Stimulated activated effector memory CD8-positive, alpha-beta T cell treated with anti-CD3 and anti-CD28 coated beads, Interleukin-12 subunit alpha, Interleukin-12 subunit beta, amount 100 ng/mL, for 72 hours (primary cell): ENCODE data around the gene C12orf57.
A peak's percentile ranks its signal among the peaks of the same experiment; 100 is the strongest.

Experiments used
- ATAC-seq: fragments of 150-1000 bp; cut with Tn5 transposase; 2 replicates; pipeline ENCODE4 v1.10.0; 2021
- DNase-seq, 2 donors: peaks; one replicate each; pipeline ENCODE4 v3.0.0; 2021 to 2022; ENCODE audit warnings: low spot score in 2 of 2
- H3K27ac Mint-ChIP-seq: one replicate; pipeline ENCODE4 v1.8.0; 2022; ENCODE audit warnings: mild to moderate bottlenecking, mixed read lengths
- H3K36me3 Mint-ChIP-seq: one replicate; pipeline ENCODE4 v1.8.0; 2022; ENCODE audit warnings: mild to moderate bottlenecking, mixed read lengths
- H3K4me1 Mint-ChIP-seq: one replicate; pipeline ENCODE4 v1.8.0; 2022; ENCODE audit warnings: mixed read lengths
- H3K4me3 Mint-ChIP-seq: one replicate; pipeline ENCODE4 v1.8.0; 2022; ENCODE audit warnings: mild to moderate bottlenecking, mixed read lengths
- H3K9me3 Mint-ChIP-seq: one replicate; pipeline ENCODE4 v1.8.0; 2022; ENCODE audit warnings: mixed read lengths

The C12orf57 gene

DNA sequence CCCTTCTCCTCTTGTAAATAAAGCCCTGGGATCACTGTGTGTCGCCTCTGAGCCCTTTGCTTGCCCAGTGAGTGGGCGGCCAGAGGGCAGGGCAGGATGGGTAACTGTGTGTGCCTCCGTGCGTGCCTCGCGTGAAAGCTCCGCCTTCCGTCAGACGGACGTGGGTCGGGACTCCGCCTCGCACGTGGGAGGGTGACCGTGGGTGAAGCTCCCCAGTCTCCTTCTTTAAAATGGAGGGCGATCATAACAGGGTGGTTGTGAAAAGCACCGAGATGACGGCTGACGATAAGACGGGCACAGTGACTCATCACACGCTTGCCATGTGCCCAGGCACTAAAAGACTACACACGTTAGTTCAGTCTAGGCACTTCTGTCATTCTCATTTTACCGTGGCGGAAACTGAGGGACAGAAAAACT is 17.5 kb downstream of the C12orf57 start:
- ATAC-seq = peak; percentile 83
- Mint-ChIP-seq H3K4me3 (peak overlapping the region; percentile 80), H3K9me3 (no peaks in the 10 kb centered on the region), H3K4me1 (peaks cover 81% of the 10 kb centered on the region), H3K36me3 (peaks cover 90% of the 10 kb centered on the region), H3K27ac (peak overlapping the region; percentile 95)
- peak; percentile 83 to 95 for DNase-seq

DNA sequence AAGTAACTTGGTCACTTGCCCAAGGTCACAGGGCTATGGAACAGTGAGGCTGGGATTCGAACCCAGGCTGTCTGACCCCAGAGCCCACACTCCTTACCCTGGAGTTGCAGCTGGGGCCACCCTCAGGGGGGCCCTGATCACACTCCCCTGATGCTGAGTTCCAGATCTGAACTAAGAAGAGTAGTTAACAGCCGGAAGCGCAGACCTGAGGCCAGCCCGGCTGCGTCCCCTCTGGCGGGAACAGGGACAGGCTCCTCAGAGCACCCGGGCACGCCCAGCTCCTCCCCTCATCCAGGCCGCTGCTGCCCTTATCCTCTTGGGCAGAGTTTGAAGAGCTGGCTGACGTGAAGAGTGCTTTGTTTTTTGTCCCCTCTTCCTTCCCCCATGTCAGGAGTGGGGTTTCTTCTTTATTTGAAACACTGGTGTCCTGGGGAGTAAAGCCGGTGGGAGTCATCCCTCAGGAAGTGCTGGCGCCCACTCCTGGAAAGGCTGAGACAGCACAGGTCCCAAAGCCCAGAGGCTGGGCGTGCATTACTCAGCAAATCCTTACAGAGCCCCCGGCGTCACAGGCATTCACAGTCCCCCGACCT is 18.0 kb downstream of the C12orf57 start:
- Mint-ChIP-seq H3K36me3 (peaks cover 90% of the 10 kb centered on the region), H3K9me3 (no peaks in the 10 kb centered on the region)
- ATAC-seq = peak; percentile 55

DNA sequence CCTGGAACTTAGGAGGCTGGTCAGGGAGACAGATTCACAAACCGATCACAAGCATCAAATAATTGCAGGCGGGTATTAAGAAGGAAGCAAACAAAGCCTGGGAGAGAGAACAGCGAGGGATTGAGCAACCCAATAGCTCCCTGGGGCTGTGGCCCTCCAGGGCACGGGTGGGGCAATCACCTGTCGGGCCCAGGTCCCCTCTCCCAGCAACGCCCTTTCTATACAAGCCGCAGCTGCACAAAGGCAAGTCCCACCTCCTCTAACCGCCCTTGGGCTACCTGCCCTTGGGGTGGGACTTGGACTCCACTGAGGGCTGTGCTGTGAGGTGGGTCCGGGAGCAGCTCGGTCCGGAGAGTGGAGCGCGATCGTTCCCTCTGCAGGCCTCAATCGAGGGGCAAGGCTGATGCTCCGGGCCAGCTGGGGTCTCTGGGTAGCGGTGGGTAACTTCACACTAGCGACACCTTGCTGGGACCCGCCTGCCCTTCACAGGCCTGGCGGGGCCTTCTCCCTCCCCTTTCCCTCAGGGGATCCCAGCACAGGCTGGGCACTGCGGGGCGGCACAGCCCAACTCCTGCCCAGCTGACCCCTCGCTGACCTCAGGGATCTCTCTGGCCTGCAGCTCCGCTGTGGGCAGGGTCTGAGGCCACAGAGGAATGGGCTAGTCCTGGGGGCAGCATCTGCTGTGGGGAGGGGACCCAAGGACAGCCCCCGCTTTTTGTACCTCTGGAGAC is 18.6 kb downstream of the C12orf57 start:
- DNase-seq (no peak), ATAC-seq (no peak)
- Mint-ChIP-seq H3K27ac (peak overlapping the region; percentile 95), H3K4me3 (peak overlapping the region; percentile 80), H3K36me3 (peaks cover 90% of the 10 kb centered on the region), H3K9me3 (no peaks in the 10 kb centered on the region), H3K4me1 (peaks cover 69% of the 10 kb centered on the region)

More for the DNA sequence above, 18.0 kb downstream of the C12orf57 start:
- Mint-ChIP-seq H3K4me1 (peaks cover 76% of the 10 kb centered on the region), H3K4me3 (peak overlapping the region; percentile 80), H3K27ac (peak overlapping the region; percentile 95)
- DNase-seq = no peak

DNA sequence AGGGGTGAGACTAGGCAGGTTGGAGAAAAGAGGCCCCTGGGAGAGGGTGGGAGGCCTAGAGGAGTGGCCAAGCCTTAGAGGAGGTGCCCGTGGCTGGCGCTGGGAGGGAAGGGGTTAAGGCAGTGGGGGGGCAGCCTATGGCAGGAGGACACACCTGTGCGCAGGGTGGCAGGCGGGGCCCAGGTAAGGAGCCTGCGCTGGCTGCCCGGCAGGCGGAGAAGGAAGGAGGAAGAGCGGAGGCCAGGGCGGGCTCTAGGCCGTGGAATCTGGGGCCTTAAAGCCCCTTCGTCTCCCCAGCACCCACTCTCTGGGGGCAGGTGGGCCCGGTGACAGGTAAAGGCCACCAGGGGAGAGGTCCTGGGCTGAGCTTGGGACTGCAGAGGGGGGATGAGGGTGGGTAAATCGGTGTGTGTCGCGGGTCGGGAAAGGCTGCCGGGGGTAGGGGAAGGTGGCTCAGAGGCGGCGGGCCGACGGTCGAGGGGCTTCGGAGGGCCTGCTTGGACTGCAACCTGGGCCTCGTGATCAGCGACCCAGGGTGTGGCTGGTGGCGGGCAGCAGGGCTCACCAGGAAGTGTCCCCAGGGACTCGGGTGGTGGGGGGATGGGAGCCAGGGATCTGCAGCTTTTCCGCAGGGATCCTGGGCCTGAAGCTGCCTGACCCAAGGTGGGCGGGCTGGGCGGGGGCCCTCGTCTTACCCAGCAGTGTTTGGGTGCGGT is 19.4 kb downstream of the C12orf57 start:
- ATAC-seq = no peak
- Mint-ChIP-seq H3K36me3 (peaks cover 90% of the 10 kb centered on the region), H3K9me3 (no peaks in the 10 kb centered on the region), H3K4me1 (peaks cover 62% of the 10 kb centered on the region), H3K27ac (peak overlapping the region; percentile 95), H3K4me3 (peak overlapping the region; percentile 80)
- no peak for DNase-seq

DNA sequence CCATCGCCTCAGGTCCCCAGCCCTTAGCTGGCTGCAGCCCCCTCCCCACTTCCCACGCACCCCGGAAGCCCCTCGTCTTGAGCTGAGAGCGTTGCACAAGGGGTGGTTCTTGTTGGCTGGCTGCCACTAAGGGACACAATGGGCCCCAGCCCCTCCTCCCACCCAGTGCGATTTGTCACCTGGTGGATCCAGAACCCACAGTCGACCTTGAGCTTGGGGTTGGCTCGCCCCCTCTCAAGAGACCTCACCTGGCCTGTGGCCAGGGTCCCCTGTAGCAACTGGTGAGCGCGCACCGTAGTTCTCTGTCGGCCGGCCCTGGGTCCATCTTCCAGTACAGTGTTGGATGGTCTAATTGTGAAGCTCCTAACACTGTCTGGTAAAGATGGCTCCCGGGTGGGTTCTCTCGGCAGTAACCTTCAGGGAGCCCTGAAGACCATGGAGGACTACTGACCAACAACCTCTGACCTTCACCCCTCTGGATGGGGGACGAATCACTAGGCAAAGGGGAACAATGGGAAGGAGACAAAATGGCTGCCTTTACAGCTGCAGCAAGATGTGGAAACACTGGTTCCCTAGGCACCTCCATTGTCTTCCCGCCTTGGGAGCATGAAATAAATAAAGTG is 20.1 kb downstream of the C12orf57 start:
- Mint-ChIP-seq H3K4me1 (peaks cover 61% of the 10 kb centered on the region), H3K9me3 (no peaks in the 10 kb centered on the region), H3K4me3 (no peak overlapping the region), H3K27ac (peak overlapping the region; percentile 93), H3K36me3 (peaks cover 90% of the 10 kb centered on the region)
- DNase-seq (no peak), ATAC-seq (no peak)

DNA sequence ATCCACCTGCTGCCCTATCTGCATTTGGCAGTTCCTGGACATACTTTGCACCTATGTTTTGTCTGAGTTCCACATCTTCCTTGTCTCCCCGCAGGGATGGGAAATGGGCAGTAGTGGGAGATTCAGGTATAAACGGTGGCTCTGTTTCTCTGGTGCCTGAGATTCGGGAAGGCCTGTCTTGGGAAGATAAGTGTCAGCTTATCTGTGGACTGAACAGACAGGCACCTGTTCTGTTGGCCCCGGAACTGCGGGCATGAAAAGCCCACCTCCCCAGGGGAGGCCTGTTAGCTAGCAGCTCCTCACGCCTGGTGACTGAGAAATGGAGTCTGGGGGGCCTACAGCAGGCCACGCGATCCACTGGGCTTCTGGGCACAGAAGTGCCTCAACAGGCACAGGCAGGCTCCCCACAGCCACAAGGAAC is 20.8 kb downstream of the C12orf57 start:
- ATAC-seq = no peak
- no peaks in the 10 kb centered on the region for H3K9me3 Mint-ChIP-seq
- DNase-seq = no peak
- peak overlapping the region; percentile 93 for H3K27ac Mint-ChIP-seq
- H3K36me3 Mint-ChIP-seq = peaks cover 90% of the 10 kb centered on the region
- H3K4me3 Mint-ChIP-seq = peak overlapping the region; percentile 13
- H3K4me1 Mint-ChIP-seq = peaks cover 60% of the 10 kb centered on the region

DNA sequence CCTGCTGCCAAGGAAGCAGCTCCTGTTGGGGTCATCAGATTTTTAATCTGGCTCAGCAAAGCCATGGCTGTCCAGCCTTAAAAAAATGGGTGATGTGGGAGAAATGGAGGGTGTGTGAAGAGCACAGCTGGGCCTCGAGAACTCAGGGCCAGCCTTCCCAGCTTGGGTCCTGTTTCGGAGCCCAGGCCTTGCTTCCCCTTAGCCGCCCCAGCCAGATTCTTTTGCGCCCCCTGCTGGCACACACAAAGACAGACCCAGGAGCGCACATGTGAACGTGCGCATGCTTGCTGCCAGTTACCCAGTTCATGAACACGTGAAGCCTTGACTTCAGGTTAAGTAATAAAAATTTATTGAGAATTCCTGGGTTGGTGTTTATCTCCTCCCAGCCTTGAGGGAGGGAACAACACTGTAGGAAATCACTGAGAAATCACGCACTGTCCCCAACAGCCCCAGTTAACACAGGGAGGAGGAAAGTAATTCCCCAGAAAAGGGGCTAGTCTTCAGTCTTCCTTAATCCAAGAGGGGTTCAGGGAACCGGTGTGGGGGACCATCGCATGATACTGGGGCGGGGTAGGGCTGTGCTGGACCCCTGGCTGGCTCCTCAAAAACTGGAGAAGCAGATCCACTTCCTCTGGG is 21.3 kb downstream of the C12orf57 start:
- peak; percentile 87 to 91 for DNase-seq
- peak; percentile 51 for ATAC-seq
- peaks cover 55% of the 10 kb centered on the region for H3K4me1 Mint-ChIP-seq
- H3K9me3 Mint-ChIP-seq = no peaks in the 10 kb centered on the region
- H3K4me3 Mint-ChIP-seq = peak overlapping the region; percentile 13
- H3K27ac Mint-ChIP-seq = peak overlapping the region; percentile 93
- H3K36me3 Mint-ChIP-seq = peaks cover 90% of the 10 kb centered on the region

DNA sequence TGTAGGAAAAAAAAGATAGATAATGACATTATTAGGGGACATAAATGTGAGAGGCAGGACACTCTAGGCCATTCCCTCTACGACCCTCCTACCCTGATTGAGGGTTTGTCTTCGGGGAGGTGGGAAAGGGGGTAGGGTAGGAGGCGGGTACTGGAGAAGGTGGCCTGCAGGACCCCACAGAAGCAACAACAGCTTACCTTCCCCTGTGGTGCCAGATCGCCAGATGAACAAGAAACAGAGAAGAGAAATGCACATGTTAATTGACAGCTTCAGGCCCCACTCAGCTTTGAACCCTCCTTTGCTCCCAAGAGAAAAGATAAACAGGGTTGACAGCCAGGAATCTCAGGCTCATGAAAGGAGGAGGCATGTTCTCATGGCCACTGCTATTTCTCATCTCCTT is 21.9 kb downstream of the C12orf57 start:
- H3K4me1 Mint-ChIP-seq = peaks cover 52% of the 10 kb centered on the region
- H3K36me3 Mint-ChIP-seq = peaks cover 89% of the 10 kb centered on the region
- H3K27ac Mint-ChIP-seq = peak overlapping the region; percentile 93
- H3K4me3 Mint-ChIP-seq = peak overlapping the region; percentile 13
- H3K9me3 Mint-ChIP-seq = no peaks in the 10 kb centered on the region
- ATAC-seq = no peak
- DNase-seq = peak in 1 of 2 donors; percentile 46

DNA sequence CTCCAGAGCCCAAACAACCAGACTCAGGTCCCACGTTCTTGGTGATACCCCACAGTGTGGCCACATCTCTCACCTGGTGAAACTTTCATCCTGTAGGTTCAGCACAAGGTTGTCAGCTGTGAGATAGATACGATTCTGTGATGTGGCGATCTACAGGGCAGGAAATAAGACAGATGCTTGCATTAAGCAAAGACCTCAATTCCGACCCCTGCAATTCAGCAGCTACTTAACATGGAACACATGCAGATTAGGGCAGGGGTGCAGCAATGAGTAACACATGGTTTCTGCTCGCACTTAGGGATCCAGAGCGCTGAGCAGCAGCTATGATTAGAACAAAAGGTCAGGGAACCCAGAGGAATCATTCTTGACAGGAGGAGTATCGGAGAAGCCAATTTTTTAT is 22.5 kb downstream of the C12orf57 start:
- peaks cover 50% of the 10 kb centered on the region for H3K4me1 Mint-ChIP-seq
- no peak overlapping the region for H3K4me3 Mint-ChIP-seq
- H3K36me3 Mint-ChIP-seq = peaks cover 89% of the 10 kb centered on the region

DNA sequence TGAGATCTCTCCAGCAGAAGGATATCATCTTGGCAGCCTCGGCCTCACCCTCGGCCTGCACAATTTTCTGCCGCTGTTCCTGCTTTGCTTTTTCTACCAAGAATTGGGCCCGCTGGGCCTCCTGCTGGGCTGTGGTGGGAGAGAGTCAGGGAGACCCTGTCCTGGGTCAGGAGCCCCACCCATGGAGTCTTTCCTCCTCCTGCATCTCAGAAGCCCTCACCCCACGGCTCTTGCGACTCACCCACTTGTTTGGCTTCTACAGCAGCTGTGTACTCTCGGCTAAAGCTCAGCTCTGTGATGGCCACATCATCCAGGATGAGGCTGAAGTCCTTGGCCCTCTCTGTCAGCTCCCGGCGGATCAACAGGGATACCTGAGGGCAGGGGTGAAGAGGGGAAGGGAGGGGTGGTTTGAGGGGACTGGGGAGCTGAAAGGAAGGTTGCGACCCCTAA is 23.9 kb downstream of the C12orf57 start:
- no peak for ATAC-seq
- H3K4me1 Mint-ChIP-seq = peaks cover 49% of the 10 kb centered on the region
- no peak for DNase-seq
- no peaks in the 10 kb centered on the region for H3K9me3 Mint-ChIP-seq
- peaks cover 89% of the 10 kb centered on the region for H3K36me3 Mint-ChIP-seq
- peak overlapping the region; percentile 99 for H3K27ac Mint-ChIP-seq
- H3K4me3 Mint-ChIP-seq = no peak overlapping the region

More for the DNA sequence above, 22.5 kb downstream of the C12orf57 start:
- no peak for ATAC-seq
- H3K9me3 Mint-ChIP-seq = no peaks in the 10 kb centered on the region
- H3K27ac Mint-ChIP-seq = peak overlapping the region; percentile 93
- DNase-seq = no peak

DNA sequence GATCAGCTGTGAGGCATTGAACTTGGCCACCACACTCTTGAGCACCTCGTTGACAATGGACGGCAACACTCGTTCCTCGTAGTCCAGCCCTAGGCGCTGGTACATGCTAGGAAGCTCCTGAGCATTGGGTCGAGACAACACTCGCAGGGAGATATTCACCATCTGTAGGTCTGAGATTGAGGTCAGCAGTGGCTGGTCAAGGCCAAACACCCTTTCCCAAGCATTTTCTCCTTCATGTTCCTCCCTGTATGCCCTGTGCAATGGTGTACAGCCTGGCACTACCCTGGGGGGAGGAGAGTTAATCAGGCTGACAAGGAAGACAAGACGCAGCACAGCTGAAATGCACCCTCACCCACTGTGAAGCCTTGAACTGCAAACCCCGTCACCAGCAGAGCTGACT is 24.6 kb downstream of the C12orf57 start:
- ATAC-seq (no peak), DNase-seq (no peak)
- Mint-ChIP-seq H3K36me3 (peaks cover 89% of the 10 kb centered on the region), H3K4me3 (peak overlapping the region; percentile 97), H3K4me1 (peaks cover 53% of the 10 kb centered on the region), H3K9me3 (no peaks in the 10 kb centered on the region), H3K27ac (peak overlapping the region; percentile 99)

DNA sequence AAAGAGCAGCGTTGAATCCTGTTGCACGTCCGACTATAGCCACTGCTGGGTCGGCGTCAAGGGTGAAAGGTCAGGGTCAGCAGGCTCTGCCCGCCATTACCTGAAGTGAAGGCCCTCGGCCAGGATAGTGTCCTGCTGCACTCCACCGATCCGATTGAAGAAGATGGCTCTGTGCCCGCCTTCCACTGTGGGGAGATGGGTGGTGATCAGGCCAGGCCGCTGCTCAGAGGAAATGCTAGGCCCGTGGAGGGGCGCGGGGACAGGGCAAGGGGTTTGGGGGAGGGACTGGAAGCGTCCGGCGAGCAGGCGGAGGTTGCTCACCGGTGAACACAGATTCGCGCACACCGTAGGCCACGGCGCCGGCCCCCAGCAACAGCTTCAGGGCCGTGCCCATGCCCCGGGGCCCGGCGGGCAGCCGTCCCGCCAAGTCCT is 26.3 kb downstream of the C12orf57 start:
- Mint-ChIP-seq H3K27ac (peak overlapping the region; percentile 99), H3K4me3 (peak overlapping the region; percentile 97), H3K36me3 (peaks cover 98% of the 10 kb centered on the region), H3K9me3 (no peaks in the 10 kb centered on the region), H3K4me1 (peaks cover 50% of the 10 kb centered on the region)
- peak; percentile 2 for ATAC-seq
- no peak for DNase-seq

DNA sequence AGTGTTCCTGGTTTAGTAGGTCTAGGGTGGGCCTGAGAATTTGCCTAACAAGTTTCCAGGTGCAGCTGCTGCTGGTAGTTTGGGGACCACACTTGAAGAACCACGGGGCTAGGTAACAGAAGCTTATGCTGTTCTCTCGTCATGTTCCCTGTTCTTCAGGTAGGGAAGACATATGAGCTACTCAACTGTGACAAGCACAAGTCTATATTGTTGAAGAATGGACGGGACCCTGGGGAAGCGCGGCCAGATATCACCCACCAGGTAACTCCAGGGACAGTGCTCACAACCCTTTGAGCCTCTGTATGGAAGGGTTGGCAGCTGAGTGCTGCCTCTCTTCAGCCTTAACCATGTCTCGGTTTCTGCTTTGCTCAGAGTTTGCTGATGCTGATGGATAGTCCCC is 30.4 kb downstream of the C12orf57 start:
- no peak for ATAC-seq
- peaks cover 44% of the 10 kb centered on the region for H3K4me1 Mint-ChIP-seq
- peak overlapping the region; percentile 99 for H3K27ac Mint-ChIP-seq
- DNase-seq = no peak
- H3K9me3 Mint-ChIP-seq = no peaks in the 10 kb centered on the region
- H3K36me3 Mint-ChIP-seq = peaks cover 98% of the 10 kb centered on the region
- no peak overlapping the region for H3K4me3 Mint-ChIP-seq

DNA sequence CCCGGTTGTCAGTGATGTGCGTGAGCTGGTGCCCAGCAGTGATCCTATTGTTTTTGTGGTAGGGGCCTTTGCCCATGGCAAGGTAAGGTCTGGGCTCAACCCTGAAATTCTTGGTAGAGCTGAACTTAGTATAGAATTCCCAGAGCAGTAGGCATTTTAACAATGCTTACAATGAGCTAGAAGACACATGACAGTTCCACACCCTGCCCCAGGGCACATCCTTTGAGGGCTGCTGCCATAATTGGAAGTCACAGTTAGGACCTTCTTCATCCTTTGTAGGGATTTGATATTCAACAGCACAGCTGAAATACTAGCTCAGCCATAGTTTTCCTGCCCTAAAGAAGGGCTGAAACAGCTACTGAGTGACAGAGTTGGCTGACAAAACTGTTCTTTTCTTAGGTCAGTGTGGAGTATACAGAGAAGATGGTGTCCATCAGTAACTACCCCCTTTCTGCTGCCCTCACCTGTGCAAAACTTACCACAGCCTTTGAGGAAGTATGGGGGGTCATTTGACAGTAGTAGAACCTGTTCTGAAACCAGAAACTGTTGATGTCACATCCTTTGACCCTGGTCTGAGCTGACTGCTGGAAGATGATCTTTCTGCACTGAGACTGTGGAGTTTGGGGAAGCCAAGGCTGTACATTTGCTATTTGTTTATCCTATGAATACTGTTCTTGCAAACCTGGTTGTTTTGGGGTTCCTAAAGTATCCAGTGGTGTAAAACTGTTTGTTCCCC is 31.6 kb downstream of the C12orf57 start:
- H3K27ac Mint-ChIP-seq = peak overlapping the region; percentile 56
- ATAC-seq = no peak
- no peaks in the 10 kb centered on the region for H3K9me3 Mint-ChIP-seq
- peaks cover 41% of the 10 kb centered on the region for H3K4me1 Mint-ChIP-seq
- H3K36me3 Mint-ChIP-seq = peaks cover 100% of the 10 kb centered on the region
- H3K4me3 Mint-ChIP-seq = no peak overlapping the region
- no peak for DNase-seq
